WTC11 (cell line): ENCODE measurements around the gene CRCP. TPM values are rescaled to one million over a fixed set of nuclear protein-coding genes. Genes with fewer than 3 reads are reported as not detected.

Experiments used
- ATAC-seq: fragments of 200-7000 bp; cut with Tn5 transposase; 2 replicates; pipeline ENCODE4 v1.10.0; 2021; ENCODE audit warnings: mild to moderate bottlenecking, moderate library complexity
- CTCF ChIA-PET: fragments of 300-600 bp; sonication (Branson Sonifier 250); formaldehyde crosslinking; loops from one replicate; lab custom pipeline; 2021; ENCODE audit warnings: antibody characterized with exemption; lab: Charles Lee
- POLR2A ChIA-PET: fragments of 350-600 bp; sonication (Branson Sonifier 250); formaldehyde crosslinking; loops from one replicate; lab custom pipeline; 2021; ENCODE audit warnings: antibody characterized with exemption; lab: Charles Lee
- DNase-seq: peaks from one replicate; pipeline ENCODE4 v3.0.0; 2021; ENCODE audit warnings: low spot score
- H3K27ac Mint-ChIP-seq: 2 replicates; pipeline ENCODE4 v1.8.0; 2021; ENCODE audit warnings: mixed read lengths
- H3K27me3 Mint-ChIP-seq: 2 replicates; pipeline ENCODE4 v1.8.0; 2021; ENCODE audit warnings: low read depth, mild to moderate bottlenecking, moderate library complexity, mixed read lengths
- H3K36me3 Mint-ChIP-seq: 2 replicates; pipeline ENCODE4 v1.8.0; 2021; ENCODE audit warnings: mixed read lengths
- H3K4me1 Mint-ChIP-seq: 2 replicates; pipeline ENCODE4 v1.8.0; 2022; ENCODE audit warnings: mixed read lengths
- H3K4me3 Mint-ChIP-seq: 2 replicates; pipeline ENCODE4 v1.8.0; 2021; ENCODE audit warnings: mild to moderate bottlenecking, moderate library complexity, mixed read lengths
- H3K9me3 Mint-ChIP-seq: 2 replicates; pipeline ENCODE4 v1.8.0; 2021; ENCODE audit warnings: mixed read lengths
- CDX4 ChIP-seq: fragments of 250-450 bp; sonication (Bioruptor Pico); IDR thresholded peaks from 2 replicates; pipeline ENCODE4 v1.9.0; 2021; ENCODE audit warnings: moderate library complexity, mild to moderate bottlenecking, inconsistent platforms, borderline replicate concordance
- ETV6 ChIP-seq: sonication (generic); formaldehyde crosslinking; IDR thresholded peaks from 2 replicates; pipeline ENCODE4 v1.8.1; 2022; ENCODE audit warnings: mild to moderate bottlenecking, missing genetic modification reagents
- IRF1 ChIP-seq: sonication (generic); formaldehyde crosslinking; IDR thresholded peaks from 2 replicates; pipeline ENCODE4 v1.8.0; 2023; ENCODE audit warnings: missing genetic modification reagents
- NR2C2 ChIP-seq: sonication (generic); formaldehyde crosslinking; IDR thresholded peaks from 2 replicates; pipeline ENCODE4 v1.8.0; 2022; ENCODE audit warnings: mild to moderate bottlenecking, missing genetic modification reagents
- SP1 ChIP-seq: sonication (generic); formaldehyde crosslinking; conservative IDR thresholded peaks from 2 replicates; pipeline ENCODE4 v1.8.1; 2022; ENCODE audit warnings: missing genetic modification reagents
- TP53 ChIP-seq: sonication (generic); formaldehyde crosslinking; IDR thresholded peaks from 2 replicates; pipeline ENCODE4 v1.8.1; 2023; ENCODE audit warnings: mild to moderate bottlenecking, missing genetic modification reagents
- total RNA-seq: library from RNA; stranded (reverse); gene quantifications from 3 replicates; pipeline ENCODE4 v1.2.3, GENCODE V29; 2021
- TF ChIP-seq, protein P1 (sequence below): sonication (generic); formaldehyde crosslinking; IDR thresholded peaks from 2 replicates; pipeline ENCODE4 v1.8.0; 2022; ENCODE audit warnings: mild to moderate bottlenecking, missing genetic modification reagents

The CRCP gene
- total RNA-seq, 1 experiment from 2014 or later = 23.3 TPM

DNA sequence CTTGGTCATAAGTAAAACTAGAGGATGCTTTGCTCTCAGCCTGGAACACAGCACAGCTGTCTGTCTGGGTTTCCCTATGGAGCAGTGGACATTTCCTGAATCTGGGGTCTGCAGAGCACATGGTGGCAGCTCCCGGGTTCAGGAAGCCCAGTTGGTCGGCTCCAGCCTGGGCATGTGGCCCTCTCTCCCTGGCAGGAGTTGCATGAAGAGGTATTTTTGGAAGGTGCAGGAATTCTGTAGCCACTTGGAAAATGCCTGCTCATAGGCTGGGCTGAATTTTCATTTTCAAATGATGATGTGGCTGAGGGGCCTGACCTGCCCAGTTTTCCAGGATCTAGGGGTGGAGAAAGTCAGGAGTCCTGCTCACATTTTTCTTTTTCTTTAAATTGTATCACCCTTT lies 83.8 kb downstream of the CRCP start (continued):
- TF ChIP-seq NR2C2 (CRISPR knock-in tag) (no peak), ETV6 (CRISPR knock-in tag) (no peak)

- Mint-ChIP-seq H3K27me3 (peaks cover 5% of the 10 kb centered on the region; the same call in 1 of the 2 replicates), H3K4me3 (no peak overlapping the region), H3K36me3 (no peaks in the 10 kb centered on the region), H3K27ac (no peak overlapping the region), H3K9me3 (0 out of 2 replicates have a peak, but pooled peaks cover 3% of the 10 kb centered on the region), H3K4me1 (peaks cover 4% of the 10 kb centered on the region; the same call in 1 of the 2 replicates)
- DNase-seq (no peak), ATAC-seq (no peak)
- ChIA-PET CTCF (interaction anchor here (0.8 kb wide), 1 partner anchor 124 kb away, joined by 3 read pairs; no protein-coding TSS in a partner anchor), POLR2A (interaction anchor here (0.6 kb wide), 1 partner anchor 12 kb away, joined by 4 read pairs; no protein-coding TSS in a partner anchor)
- TF ChIP-seq, protein P1, sequence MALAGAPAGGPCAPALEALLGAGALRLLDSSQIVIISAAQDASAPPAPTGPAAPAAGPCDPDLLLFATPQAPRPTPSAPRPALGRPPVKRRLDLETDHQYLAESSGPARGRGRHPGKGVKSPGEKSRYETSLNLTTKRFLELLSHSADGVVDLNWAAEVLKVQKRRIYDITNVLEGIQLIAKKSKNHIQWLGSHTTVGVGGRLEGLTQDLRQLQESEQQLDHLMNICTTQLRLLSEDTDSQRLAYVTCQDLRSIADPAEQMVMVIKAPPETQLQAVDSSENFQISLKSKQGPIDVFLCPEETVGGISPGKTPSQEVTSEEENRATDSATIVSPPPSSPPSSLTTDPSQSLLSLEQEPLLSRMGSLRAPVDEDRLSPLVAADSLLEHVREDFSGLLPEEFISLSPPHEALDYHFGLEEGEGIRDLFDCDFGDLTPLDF (CRISPR knock-in tag) = no peak
- TF ChIP-seq IRF1 (CRISPR knock-in tag) = no peak
These were observed 84.3 kb downstream of the CRCP start for GRCh38 chr7:66198956-66199355.

- ATAC-seq (no peak), DNase-seq (no peak)
- POLR2A ChIA-PET = no interaction called here
- H3K27me3 Mint-ChIP-seq = peaks cover 11% of the 10 kb centered on the region
- H3K9me3 Mint-ChIP-seq = no peaks in the 10 kb centered on the region
- no peak overlapping the region for H3K4me3 Mint-ChIP-seq
- peaks cover 18% of the 10 kb centered on the region for H3K4me1 Mint-ChIP-seq
- no peak overlapping the region for H3K27ac Mint-ChIP-seq
- no peak for TF ChIP-seq SP1 (CRISPR knock-in tag)
- TF ChIP-seq TP53 = no peak
- no peak for TF ChIP-seq CDX4 (CRISPR knock-in tag)
- TF ChIP-seq, all 79 proteins: peak for 0
- H3K36me3 Mint-ChIP-seq = no peaks in the 10 kb centered on the region
- CTCF ChIA-PET = interaction anchor here (0.8 kb wide), 1 partner anchor 48 kb away, joined by 3 read pairs; no protein-coding TSS in a partner anchor
These were observed 87.8 kb downstream of the CRCP start for GRCh38 chr7:66202441-66202840.

Other genes starting within 250 kb of the CRCP start
- 28.3 to 30.2 TPM (median 28.5 TPM) in 3 replicates for gene VKORC1L1, start 241.8 kb upstream of the CRCP start, total RNA-seq
- 40.8 to 45.4 TPM (median 42.3 TPM) in 3 replicates for gene GUSB, start 132.6 kb upstream of the CRCP start, total RNA-seq
- gene ASL, start 39.0 kb upstream of the CRCP start, total RNA-seq = 29.5 to 31.9 TPM (median 29.8 TPM) in 3 replicates
- gene TPST1, start 90.5 kb downstream of the CRCP start, total RNA-seq = 15.0 to 17.7 TPM (median 16.8 TPM) in 3 replicates